Measurements from ENCODE around the gene EFL1. TPM values are rescaled to one million over a fixed set of nuclear protein-coding genes. Genes with fewer than 3 reads are reported as not detected.
"Not testable (repeated sequence)": the region's sequence is repeated elsewhere in the genome, so short reads cannot be mapped to it uniquely, and the experiment has no call there.

The EFL1 gene
- total RNA-seq, 1 donor = 10.8 TPM

DNA sequence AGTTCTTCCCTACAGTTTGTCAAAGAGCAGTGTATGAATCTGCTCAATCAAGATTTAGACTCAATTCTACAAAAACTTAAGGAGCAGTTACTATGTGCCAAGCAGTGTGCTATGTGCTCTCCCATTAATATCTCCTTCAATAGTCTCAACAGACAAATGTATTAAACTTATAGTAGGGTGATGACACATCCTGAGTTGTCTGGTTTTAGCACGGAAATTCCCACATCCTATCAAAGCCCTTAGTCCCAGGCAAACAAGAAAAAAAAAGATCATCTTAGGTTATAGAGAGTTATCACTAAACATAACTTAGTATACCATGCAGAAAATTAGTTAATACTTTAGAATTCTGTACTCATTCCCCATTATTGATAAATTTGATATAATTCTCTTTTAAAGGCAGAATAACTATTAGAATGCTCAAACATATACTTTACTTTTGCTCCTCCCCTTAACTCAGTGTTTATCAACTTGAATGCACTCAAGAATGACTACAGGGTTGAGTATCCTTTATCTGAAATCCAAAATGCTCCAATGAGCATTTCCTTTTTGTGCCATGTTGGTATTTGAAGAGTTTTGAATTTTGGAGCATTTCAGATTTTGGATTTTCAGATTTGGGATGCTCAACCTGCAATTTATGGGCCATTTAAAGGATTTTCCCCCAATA, 20.6 kb downstream of the EFL1 start:
- H3K4me3 ChIP-seq (ENCODE audit: low read length); H3K27me3 ChIP-seq (ENCODE audit: insufficient read depth, low read length); H3K9me3 ChIP-seq (ENCODE audit: low read depth, low read length); H3K4me1 ChIP-seq (ENCODE audit: insufficient read depth, low read length): not testable (repeated sequence)

DNA sequence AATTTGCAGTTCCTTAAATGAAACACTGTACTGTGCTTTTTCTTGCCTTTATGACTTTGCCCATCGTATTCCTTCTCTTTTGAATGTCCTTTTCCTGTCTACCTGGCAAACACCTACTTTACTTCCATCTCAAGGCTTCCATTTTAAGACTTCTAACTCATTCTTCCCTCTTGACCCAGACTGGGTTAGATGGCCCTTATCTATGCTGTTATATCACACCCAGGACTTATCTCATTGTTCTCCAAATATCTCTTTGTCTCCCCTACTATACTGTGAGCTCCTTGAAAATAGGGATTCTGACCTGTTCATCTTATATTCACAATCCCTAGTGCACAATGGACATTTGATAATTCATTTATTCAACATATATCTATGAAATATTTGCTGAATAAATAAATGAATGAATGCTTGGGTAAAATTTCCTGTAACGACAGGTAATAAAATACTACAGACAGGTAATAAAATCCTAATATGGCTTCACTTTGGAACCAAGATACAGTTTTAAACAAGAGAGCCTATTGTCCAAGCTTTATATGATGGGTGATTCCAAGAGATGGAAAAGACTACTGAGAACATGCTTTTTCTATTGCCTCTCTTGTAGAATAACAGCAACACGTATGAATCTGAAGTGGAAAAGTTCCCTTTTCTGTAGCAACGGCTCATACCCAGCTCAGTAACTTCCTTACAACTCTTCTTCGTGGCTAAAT, 22.7 kb downstream of the EFL1 start:
- H3K9me3 ChIP-seq (ENCODE audit: low read depth, low read length) = no peaks in the 10 kb centered on the region
- no peak overlapping the region for H3K4me3 ChIP-seq (ENCODE audit: low read length)
- H3K27me3 ChIP-seq (ENCODE audit: insufficient read depth, low read length) = no peaks in the 10 kb centered on the region
- no peaks in the 10 kb centered on the region for H3K4me1 ChIP-seq (ENCODE audit: insufficient read depth, low read length)

DNA sequence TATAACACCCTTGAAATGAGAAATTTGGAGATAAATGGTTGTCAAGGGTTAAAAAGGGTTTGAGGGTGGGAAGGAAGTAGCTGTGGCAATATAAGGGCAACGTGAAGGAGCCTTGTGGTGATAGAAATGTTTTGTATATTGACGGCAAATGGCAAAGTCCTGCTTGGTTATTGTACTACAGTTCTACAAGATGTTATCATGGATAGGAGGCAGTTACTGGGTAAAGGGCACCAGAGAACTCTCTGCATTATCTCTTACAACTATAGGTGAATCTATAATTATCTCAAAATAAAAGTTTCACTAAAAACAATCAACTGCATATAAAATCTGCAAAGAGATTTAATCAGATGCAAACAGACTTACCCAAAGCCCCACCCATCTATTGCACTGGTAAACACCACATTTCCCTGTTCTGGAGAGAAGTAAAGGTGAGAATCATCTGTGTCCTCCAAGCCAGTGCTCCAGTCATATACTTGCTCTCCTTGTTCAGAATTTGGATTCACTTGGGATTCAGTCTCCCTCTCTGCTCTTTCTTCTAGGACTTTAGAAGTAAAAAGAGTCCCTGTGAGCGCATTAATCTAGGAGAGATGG, 24.5 kb downstream of the EFL1 start:
- not testable (repeated sequence) for H3K4me3 ChIP-seq (ENCODE audit: low read length); H3K27me3 ChIP-seq (ENCODE audit: insufficient read depth, low read length); H3K4me1 ChIP-seq (ENCODE audit: insufficient read depth, low read length); H3K9me3 ChIP-seq (ENCODE audit: low read depth, low read length)

DNA sequence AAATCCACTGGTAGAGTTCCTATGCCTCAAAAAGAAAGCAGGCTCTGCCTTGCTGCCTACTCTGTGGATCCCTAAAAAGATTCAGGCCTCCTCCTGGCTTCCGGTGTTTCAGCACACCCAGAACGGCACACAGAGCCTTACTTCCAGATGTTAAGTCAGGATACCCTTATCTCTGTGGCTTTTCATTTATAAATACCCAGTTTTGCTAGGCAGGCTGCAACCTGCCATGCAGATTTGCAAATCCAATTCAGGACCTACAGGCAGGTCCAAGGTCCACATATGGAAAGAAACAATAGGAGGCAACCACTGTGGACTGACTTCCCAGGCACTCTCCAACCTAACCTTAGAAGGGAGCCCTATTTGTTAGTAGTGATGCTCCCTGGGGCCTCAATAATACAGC, 30.7 kb downstream of the EFL1 start:
- Histone ChIP-seq H3K27me3 (ENCODE audit: insufficient read depth, low read length) (no peaks in the 10 kb centered on the region), H3K4me1 (ENCODE audit: insufficient read depth, low read length) (no peaks in the 10 kb centered on the region), H3K4me3 (ENCODE audit: low read length) (no peak overlapping the region), H3K9me3 (ENCODE audit: low read depth, low read length) (no peaks in the 10 kb centered on the region)

DNA sequence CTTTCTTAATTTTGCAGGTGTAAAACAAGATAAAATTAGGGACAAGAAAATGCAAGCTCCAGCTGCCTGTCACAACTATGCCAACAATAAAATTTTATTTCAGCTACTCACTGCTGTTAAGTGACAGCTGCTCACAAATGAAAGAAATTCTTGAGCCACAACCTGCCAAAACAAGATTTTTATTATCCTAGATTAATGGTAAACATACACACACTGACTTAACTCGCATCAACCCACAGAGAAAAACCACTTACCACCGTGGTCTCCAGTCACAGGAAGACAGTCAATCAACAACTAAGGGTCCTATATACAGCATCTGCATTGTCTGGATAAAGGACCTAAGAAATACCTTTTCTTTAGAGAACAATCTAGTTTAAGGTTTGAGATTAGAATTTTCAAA, 31.3 kb downstream of the EFL1 start:
- Histone ChIP-seq H3K4me3 (ENCODE audit: low read length) (no peak overlapping the region), H3K9me3 (ENCODE audit: low read depth, low read length) (no peaks in the 10 kb centered on the region), H3K4me1 (ENCODE audit: insufficient read depth, low read length) (no peaks in the 10 kb centered on the region), H3K27me3 (ENCODE audit: insufficient read depth, low read length) (no peaks in the 10 kb centered on the region)

DNA sequence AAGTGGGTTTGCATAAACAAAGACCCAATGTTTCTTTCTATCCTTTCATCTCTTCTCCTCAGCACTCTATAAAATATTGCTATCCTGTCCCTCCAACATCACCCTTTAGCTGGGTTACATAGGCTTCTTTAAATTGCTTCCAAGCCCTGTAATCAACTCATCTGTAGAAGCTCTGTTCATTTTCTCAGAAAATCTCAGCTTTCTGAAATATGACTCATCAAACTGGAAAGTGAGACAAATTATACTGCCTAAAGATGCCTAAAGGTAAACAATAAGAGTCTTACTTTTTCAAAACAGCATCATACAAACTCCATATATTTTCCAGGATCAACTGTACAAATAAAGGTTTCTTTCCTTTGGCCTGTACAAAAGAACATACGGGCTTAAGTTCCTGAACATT, 33.8 kb downstream of the EFL1 start:
- H3K4me1 ChIP-seq (ENCODE audit: insufficient read depth, low read length) = no peaks in the 10 kb centered on the region
- H3K27me3 ChIP-seq (ENCODE audit: insufficient read depth, low read length) = no peaks in the 10 kb centered on the region
- no peaks in the 10 kb centered on the region for H3K9me3 ChIP-seq (ENCODE audit: low read depth, low read length)
- no peak overlapping the region for H3K4me3 ChIP-seq (ENCODE audit: low read length)

DNA sequence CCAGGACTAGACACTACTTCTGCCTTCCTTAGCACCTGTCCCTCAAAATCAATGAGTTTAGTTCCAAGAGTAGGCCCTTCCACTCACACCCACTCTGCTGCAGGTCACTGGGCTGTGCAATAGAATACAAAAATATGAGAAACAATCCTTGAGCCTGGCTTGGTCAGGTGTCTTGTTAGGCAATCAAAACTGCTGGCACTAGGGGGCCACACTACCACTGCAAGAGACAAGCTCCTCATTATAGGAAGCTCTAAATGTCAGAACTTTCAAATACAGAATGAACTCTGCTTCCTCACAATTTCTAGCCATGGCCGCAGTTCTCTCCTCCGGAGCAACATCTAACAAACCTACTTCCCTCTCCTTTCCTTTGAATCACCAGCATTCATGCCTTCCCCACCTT, 41.0 kb downstream of the EFL1 start:
- H3K4me1 ChIP-seq (ENCODE audit: insufficient read depth, low read length); H3K9me3 ChIP-seq (ENCODE audit: low read depth, low read length); H3K27me3 ChIP-seq (ENCODE audit: insufficient read depth, low read length); H3K4me3 ChIP-seq (ENCODE audit: low read length): not testable (repeated sequence)

DNA sequence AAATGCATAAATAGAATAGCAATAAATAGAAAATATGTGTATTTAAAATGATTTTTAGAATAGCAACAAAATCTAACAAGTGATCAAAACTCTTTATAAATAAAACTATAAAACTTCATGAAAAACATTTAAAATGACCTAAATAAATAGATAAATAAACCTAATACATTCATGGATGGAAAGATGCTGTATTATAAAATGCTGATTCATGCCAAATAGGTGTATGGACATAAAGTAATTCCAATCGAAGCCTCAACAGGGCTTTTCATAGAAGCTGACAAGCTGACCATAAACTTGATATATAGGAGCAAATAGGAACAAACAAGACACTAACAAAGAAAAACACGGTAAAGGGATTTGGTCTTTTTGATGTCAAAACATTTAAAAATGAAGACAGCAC, 46.4 kb downstream of the EFL1 start:
- H3K9me3 ChIP-seq (ENCODE audit: low read depth, low read length); H3K4me3 ChIP-seq (ENCODE audit: low read length); H3K27me3 ChIP-seq (ENCODE audit: insufficient read depth, low read length); H3K4me1 ChIP-seq (ENCODE audit: insufficient read depth, low read length): not testable (repeated sequence)

DNA sequence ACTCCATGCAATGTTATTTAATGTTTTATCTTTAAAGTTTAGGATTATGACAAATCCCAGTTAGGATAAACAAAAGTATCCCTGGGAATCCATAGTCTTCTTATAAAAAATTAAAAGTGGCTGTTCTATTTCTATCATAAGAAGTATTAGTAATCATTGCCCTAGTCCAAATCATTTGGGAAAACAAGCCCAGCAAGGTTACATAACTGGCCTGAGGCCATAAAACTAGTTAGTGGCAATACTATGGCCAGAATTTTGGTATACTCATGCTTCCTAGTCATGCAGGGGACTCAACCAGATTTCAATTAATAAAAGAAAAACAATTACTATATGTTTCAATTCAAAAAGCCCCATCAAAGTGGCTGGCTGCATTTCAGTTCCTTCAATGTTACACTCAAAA, 50.3 kb downstream of the EFL1 start:
- H3K4me1 ChIP-seq (ENCODE audit: insufficient read depth, low read length); H3K4me3 ChIP-seq (ENCODE audit: low read length); H3K27me3 ChIP-seq (ENCODE audit: insufficient read depth, low read length); H3K9me3 ChIP-seq (ENCODE audit: low read depth, low read length): not testable (repeated sequence)

DNA sequence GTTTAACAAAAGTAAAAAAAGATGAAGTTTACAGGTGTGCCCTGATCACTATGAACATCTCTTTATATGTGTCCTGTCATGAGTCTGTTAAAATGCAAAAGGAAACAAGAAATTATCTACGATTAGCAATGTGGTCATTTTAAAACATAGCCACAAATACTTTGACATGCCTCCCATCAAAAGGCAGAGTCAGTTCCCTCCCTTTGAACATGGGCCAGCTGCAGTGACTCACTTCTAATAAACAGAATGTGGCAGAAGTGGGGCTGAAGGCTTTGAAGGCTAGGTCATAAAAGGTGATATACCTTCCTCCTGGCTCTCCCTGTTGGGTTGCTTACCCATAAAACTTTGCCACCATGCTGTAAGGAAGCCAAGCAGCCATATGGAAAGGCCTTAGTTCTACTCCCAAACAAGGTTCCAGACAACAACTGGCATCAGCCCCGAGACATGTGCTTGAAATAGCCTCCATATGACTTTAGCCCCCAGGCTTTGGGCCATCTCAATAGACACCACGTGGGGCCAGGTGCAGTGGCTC, 52.4 kb downstream of the EFL1 start:
- not testable (repeated sequence) for H3K4me1 ChIP-seq (ENCODE audit: insufficient read depth, low read length); H3K27me3 ChIP-seq (ENCODE audit: insufficient read depth, low read length); H3K4me3 ChIP-seq (ENCODE audit: low read length); H3K9me3 ChIP-seq (ENCODE audit: low read depth, low read length)

DNA sequence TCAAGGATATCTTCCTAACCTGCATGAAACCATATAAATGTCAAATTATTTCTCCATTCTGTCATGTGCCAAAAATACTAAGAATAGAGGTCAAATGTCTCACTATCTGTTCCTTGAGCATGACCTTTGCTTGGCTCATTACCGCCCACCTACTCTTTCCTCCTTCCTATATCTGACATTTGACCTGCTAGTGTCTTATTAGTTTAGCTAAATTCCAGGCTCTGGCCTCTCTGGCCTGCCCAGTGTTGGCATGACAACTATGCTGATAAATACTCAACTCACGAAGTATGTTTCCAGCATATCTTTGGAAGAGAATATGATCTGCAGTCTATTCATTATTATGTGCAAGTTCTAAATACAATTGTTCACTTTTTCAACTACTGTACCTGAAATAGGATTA, 58.0 kb downstream of the EFL1 start:
- H3K4me3 ChIP-seq (ENCODE audit: low read length); H3K27me3 ChIP-seq (ENCODE audit: insufficient read depth, low read length); H3K9me3 ChIP-seq (ENCODE audit: low read depth, low read length); H3K4me1 ChIP-seq (ENCODE audit: insufficient read depth, low read length): not testable (repeated sequence)

DNA sequence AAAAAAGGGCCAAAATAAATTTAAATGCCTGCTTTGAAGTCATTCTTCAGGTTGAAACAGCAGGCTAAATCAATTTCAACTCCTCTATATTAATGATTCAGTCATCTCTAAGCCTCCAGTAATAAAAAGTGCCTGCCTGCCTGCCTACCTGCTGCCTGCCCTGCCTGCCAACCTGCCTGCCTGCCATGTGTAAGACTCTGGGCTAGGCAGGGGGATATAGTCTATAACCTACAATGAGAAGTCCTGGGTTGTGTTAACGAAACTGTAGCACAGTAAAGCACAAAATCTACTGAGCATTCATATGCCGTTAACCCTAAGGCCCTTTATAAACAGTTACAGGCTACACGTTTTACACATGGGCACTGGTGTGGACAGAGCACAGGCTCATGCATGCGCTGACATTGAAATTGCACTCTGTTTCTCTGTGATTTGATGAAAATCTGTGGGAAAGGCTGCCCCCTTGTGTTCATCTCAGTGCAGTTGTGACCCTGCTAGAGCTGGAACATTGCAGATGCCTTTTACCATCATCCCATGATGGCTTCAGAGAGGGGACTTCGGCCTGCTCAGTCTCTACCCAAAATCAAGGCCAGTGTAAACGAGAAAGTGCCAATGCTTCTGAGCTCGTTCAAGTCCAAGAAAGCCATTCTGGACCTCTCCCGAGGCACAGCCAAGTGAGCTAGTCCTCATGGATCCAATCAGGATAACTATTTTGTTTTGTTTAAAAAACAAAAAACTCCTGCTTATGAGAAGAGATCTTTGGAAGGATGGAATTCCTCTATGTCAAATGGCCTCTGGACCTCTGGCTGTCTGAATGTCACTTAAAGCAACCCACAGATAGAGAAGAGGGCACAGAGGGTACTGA, 64.6 kb downstream of the EFL1 start:
- Histone ChIP-seq H3K27me3 (ENCODE audit: insufficient read depth, low read length) (no peaks in the 10 kb centered on the region), H3K9me3 (ENCODE audit: low read depth, low read length) (no peaks in the 10 kb centered on the region), H3K4me3 (ENCODE audit: low read length) (no peak overlapping the region), H3K4me1 (ENCODE audit: insufficient read depth, low read length) (no peaks in the 10 kb centered on the region)

DNA sequence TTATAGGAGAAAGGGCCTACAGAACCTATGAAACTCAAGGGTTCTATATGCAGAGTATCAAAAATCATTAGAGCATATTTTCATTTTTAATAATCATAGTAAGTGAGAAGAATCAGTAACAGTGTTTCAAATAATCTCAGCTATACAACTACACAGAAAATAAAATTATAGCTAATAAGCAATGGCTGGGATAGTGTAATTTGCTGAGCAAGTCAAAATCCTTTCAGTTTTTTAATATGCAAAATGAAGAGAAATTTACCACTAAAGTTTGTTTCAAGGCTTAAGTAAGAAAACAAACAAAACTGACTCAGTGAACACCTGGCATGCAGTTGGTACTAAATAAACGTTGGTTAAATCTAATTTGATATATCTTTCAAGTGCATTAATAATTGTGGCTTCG, 66.2 kb downstream of the EFL1 start:
- Histone ChIP-seq H3K4me3 (ENCODE audit: low read length) (no peak overlapping the region), H3K4me1 (ENCODE audit: insufficient read depth, low read length) (no peaks in the 10 kb centered on the region), H3K27me3 (ENCODE audit: insufficient read depth, low read length) (no peaks in the 10 kb centered on the region), H3K9me3 (ENCODE audit: low read depth, low read length) (no peaks in the 10 kb centered on the region)

DNA sequence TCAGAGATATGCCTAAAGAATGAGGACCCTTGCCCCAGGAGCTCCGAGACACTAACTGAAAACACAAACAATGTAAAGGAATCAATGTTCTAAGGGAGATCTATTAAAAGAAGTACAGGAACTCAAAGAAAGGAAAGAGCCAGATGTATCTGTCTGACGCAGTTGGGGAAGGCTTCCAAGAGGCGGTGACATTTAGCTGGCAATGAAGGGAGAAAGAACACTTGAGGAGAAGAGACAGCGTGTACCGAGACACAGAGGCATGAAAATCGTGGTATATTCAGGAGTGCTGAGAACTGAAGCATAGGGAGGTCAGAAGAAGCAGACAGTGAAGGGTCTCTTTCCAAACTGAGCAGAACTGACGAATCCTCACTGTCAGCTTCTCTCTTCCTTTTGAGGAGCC, 66.7 kb downstream of the EFL1 start:
- H3K27me3 ChIP-seq (ENCODE audit: insufficient read depth, low read length); H3K4me1 ChIP-seq (ENCODE audit: insufficient read depth, low read length); H3K4me3 ChIP-seq (ENCODE audit: low read length); H3K9me3 ChIP-seq (ENCODE audit: low read depth, low read length): not testable (repeated sequence)

DNA sequence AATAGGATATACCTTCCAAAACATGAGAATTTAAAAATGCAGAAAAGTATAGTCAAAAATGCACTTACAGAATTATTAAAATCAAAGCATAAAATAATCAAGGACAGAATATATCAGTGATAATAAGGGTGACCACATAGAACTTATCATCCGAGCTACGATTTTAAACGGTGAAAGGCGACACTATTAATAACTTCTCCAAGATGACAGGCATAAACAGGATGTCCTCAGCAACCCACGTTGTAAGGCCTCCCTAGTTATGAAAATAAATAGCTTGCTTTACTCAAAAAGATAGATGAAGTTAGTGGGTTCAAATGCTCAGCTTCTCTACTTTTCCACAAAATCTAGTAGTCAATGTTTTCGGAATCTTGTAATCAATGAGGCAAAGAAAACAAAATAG, 68.0 kb downstream of the EFL1 start:
- not testable (repeated sequence) for H3K9me3 ChIP-seq (ENCODE audit: low read depth, low read length); H3K4me1 ChIP-seq (ENCODE audit: insufficient read depth, low read length); H3K4me3 ChIP-seq (ENCODE audit: low read length); H3K27me3 ChIP-seq (ENCODE audit: insufficient read depth, low read length)
